ENCODE results near the gene PHF14. TPM values are rescaled to one million over a fixed set of nuclear protein-coding genes. Genes with fewer than 3 reads are reported as not detected.

Gene PHF14
- total RNA-seq, 1 experiment from 2014 or later = 50.8 TPM

- H3K4ac ChIP-seq (ENCODE audit: low read depth, low read length) = no peak overlapping the region
- Mint-ChIP-seq H3K9me3 (no peaks in the 10 kb centered on the region), H3K4me3 (no peak overlapping the region), H3K27me3 (ENCODE audit: low read depth) (no peaks in the 10 kb centered on the region), H3K27ac (no peak overlapping the region), H3K4me1 (no peaks in the 10 kb centered on the region), H3K36me3 (ENCODE audit: insufficient read depth in 1 of 3, low read depth in 3 of 3) (no peaks in the 10 kb centered on the region)
- H3T11ph ChIP-seq (ENCODE audit: low read length) = no peak overlapping the region
- no peak overlapping the region for H3K18ac ChIP-seq (ENCODE audit: insufficient read length, low read depth, low read length)
- no peaks in the 10 kb centered on the region for H3K27me3 ChIP-seq (ENCODE audit: insufficient read depth, low read length)
- H3K56ac ChIP-seq (ENCODE audit: insufficient read length, low read depth, low read length) = no peak overlapping the region
- H3K9ac ChIP-seq (ENCODE audit: extremely low read depth, insufficient read length, low read length) = no peak overlapping the region
- no peak overlapping the region for H4K8ac ChIP-seq (replicated peaks; ENCODE audit: insufficient read length, low read depth, low read length)
- no peaks in the 10 kb centered on the region for H3K23me2 ChIP-seq (ENCODE audit: insufficient read length, low read depth, low read length, poor library complexity, severe bottlenecking)
- no peak overlapping the region for H2AFZ ChIP-seq (ENCODE audit: low read length)
- H3K4me2 ChIP-seq (ENCODE audit: insufficient read depth, insufficient read length, low read length) = no peak overlapping the region
- H3K27ac ChIP-seq (ENCODE audit: insufficient read length, low read depth, low read length) = no peak overlapping the region
- H3K79me2 ChIP-seq (ENCODE audit: insufficient read depth, low read length) = no peaks in the 10 kb centered on the region
- no peaks in the 10 kb centered on the region for H3K9me3 ChIP-seq (ENCODE audit: control insufficient read depth, low read depth, low read length)
- no peaks in the 10 kb centered on the region for H4K20me1 ChIP-seq (ENCODE audit: control insufficient read depth, insufficient read depth, insufficient read length)
- no peaks in the 10 kb centered on the region for H3K79me1 ChIP-seq (ENCODE audit: insufficient read depth, low read depth, low read length, poor library complexity, severe bottlenecking)
- DNase-seq = no peak
- no peak overlapping the region for H4K91ac ChIP-seq (ENCODE audit: insufficient read length, low read depth, low read length)
- no peak overlapping the region for H4K5ac ChIP-seq (ENCODE audit: insufficient read length, low read depth, low read length)
- H2AK5ac ChIP-seq (ENCODE audit: insufficient read length, low read length) = no peak overlapping the region
- no peak overlapping the region for H3K14ac ChIP-seq (ENCODE audit: insufficient read depth, low read length)
- no peaks in the 10 kb centered on the region for H3K4me1 ChIP-seq (ENCODE audit: insufficient read depth, low read length)
- H2BK15ac ChIP-seq (ENCODE audit: low read depth, low read length) = no peak overlapping the region
- TF ChIP-seq, protein P1, sequence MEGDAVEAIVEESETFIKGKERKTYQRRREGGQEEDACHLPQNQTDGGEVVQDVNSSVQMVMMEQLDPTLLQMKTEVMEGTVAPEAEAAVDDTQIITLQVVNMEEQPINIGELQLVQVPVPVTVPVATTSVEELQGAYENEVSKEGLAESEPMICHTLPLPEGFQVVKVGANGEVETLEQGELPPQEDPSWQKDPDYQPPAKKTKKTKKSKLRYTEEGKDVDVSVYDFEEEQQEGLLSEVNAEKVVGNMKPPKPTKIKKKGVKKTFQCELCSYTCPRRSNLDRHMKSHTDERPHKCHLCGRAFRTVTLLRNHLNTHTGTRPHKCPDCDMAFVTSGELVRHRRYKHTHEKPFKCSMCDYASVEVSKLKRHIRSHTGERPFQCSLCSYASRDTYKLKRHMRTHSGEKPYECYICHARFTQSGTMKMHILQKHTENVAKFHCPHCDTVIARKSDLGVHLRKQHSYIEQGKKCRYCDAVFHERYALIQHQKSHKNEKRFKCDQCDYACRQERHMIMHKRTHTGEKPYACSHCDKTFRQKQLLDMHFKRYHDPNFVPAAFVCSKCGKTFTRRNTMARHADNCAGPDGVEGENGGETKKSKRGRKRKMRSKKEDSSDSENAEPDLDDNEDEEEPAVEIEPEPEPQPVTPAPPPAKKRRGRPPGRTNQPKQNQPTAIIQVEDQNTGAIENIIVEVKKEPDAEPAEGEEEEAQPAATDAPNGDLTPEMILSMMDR (conservative IDR thresholded peaks at IDR 0.05) = no peak
- H2BK120ac ChIP-seq (ENCODE audit: low read depth, low read length, poor library complexity, severe bottlenecking) = no peak overlapping the region
- H2BK5ac ChIP-seq (ENCODE audit: insufficient read length, low read length) = no peak overlapping the region
- no peak overlapping the region for H2BK12ac ChIP-seq (ENCODE audit: insufficient read length, low read depth, low read length)
- no CpG with 5 or more reads among the region's 3 CpGs for WGBS (ENCODE audit: extremely low coverage, insufficient read length, low lambda C conversion rate)
- H2BK20ac ChIP-seq (ENCODE audit: low read depth, low read length, poor library complexity, severe bottlenecking) = no peak overlapping the region
- no peak overlapping the region for H3K23ac ChIP-seq (ENCODE audit: insufficient read length, low read depth, low read length)
These were observed 167.9 kb downstream of the PHF14 start for GRCh38 chr7:11141541-11141940.

Data from H9 (cell line).